Smooth muscle cell (in vitro differentiated cells): ENCODE measurements around the gene KRT5. TPM values are rescaled to one million over a fixed set of nuclear protein-coding genes. Genes with fewer than 3 reads are reported as not detected.

Experiments
- DNase-seq: peaks from one replicate; lab custom pipeline; 2025; ENCODE audit not compliant: unreplicated experiment; lab: John Stamatoyannopoulos, UW
- H2AFZ ChIP-seq: fragments of 200-600 bp; sonication (generic); 2 replicates; pipeline ENCODE4 v1.6.0; 2016; ENCODE audit warnings: antibody characterized with exemption, low read depth, mild to moderate bottlenecking
- H3F3A ChIP-seq: fragments of 200-600 bp; sonication (generic); 2 replicates; pipeline ENCODE4 v1.6.0; 2017; ENCODE audit warnings: antibody characterized with exemption, low read depth
- H3K27ac ChIP-seq: fragments of 200-600 bp; sonication (generic); 2 replicates; pipeline ENCODE4 v1.5.1; 2016; ENCODE audit warnings: low read depth, mild to moderate bottlenecking
- H3K27me3 ChIP-seq: fragments of 200-600 bp; sonication (generic); 2 replicates; pipeline ENCODE4 v1.6.1; 2016; ENCODE audit warnings: low read depth, mild to moderate bottlenecking
- H3K36me3 ChIP-seq: fragments of 200-600 bp; sonication (generic); 2 replicates; pipeline ENCODE4 v1.5.1; 2016; ENCODE audit warnings: low read depth
- H3K4me1 ChIP-seq: fragments of 200-600 bp; sonication (generic); 2 replicates; pipeline ENCODE4 v1.5.1; 2016; ENCODE audit warnings: low read depth
- H3K4me2 ChIP-seq: fragments of 200-600 bp; sonication (generic); 2 replicates; pipeline ENCODE4 v1.6.0; 2016; ENCODE audit warnings: mild to moderate bottlenecking
- H3K4me3 ChIP-seq: fragments of 200-600 bp; sonication (generic); 2 replicates; pipeline ENCODE4 v1.5.1; 2016; ENCODE audit warnings: mild to moderate bottlenecking
- H3K79me2 ChIP-seq: fragments of 200-600 bp; sonication (generic); 2 replicates; pipeline ENCODE4 v1.6.0; 2016; ENCODE audit warnings: low read depth, mild to moderate bottlenecking
- H3K9ac ChIP-seq: fragments of 200-600 bp; sonication (generic); 2 replicates; pipeline ENCODE4 v1.6.0; 2016; ENCODE audit warnings: low read depth
- H3K9me3 ChIP-seq: fragments of 200-600 bp; sonication (generic); replicated peaks from 2 replicates; pipeline ENCODE4 v1.5.1; 2016; ENCODE audit warnings: low read depth
- H4K20me1 ChIP-seq: fragments of 200-600 bp; sonication (generic); 2 replicates; pipeline ENCODE4 v1.6.0; 2016; ENCODE audit warnings: low read depth
- WGBS: methylation state at CpG from one replicate; pipeline ENCODE4 v1.1.7; 2016; ENCODE audit warnings: low lambda C conversion rate; 5-methylcytosine and 5-hydroxymethylcytosine counted together
- polyA plus RNA-seq: library from polyadenylated mRNA; unstranded; fragments of >200 nt; fragmentation: Nextera tagmentation; extraction: Ambion mirVana; gene quantifications from 2 replicates; pipeline ENCODE4 v1.2.1, GENCODE V29; 2016
- total RNA-seq: library from RNA; depleted of rRNA; stranded (reverse); fragments of >200 nt; gene quantifications from 2 replicates; pipeline ENCODE4 v1.2.3, GENCODE V29; 2014
- TF ChIP-seq, protein P1 (sequence below): fragments of 200-600 bp; sonication (generic); IDR thresholded peaks from 2 replicates; pipeline ENCODE4 v1.5.1; 2017; ENCODE audit warnings: borderline replicate concordance, mild to moderate bottlenecking, antibody characterized with exemption; ENCODE audit not compliant: insufficient read depth, poor library complexity, severe bottlenecking

The KRT5 gene
- total and polyA plus RNA-seq, 2 experiments from 2014 or later: 67.2 to 209 TPM

DNA sequence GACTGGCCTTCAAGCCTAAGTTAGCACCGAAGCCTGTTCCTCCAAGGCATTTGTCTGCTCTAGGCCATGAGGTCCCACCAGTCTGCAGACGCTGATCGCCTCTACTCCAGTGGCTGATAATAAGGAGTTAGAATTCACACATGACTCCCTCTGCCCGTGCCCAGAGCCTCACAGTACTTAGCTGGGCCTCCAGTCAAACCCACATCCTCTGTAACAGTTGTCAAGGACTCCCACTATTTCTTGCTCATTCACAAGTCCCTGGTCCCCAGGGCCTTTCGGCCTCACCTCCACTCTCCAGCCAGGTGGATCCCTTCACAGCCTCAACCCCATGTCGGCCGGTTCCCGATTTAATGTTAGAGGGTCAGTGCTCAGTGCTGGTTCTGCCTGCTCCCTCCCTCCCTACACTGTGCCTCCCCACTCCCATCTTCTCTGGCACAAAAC is 6.3 kb upstream of the KRT5 start:
- Histone ChIP-seq H3F3A (no peaks in the 10 kb centered on the region), H3K4me1 (no peaks in the 10 kb centered on the region), H3K4me2 (no peak overlapping the region), H3K36me3 (no peaks in the 10 kb centered on the region), H2AFZ (no peak overlapping the region), H3K4me3 (no peak overlapping the region), H3K27me3 (no peaks in the 10 kb centered on the region), H4K20me1 (no peaks in the 10 kb centered on the region), H3K9me3 (no peaks in the 10 kb centered on the region), H3K79me2 (no peaks in the 10 kb centered on the region), H3K9ac (no peak overlapping the region), H3K27ac (no peak overlapping the region)
- no peak for DNase-seq
- TF ChIP-seq, protein P1, sequence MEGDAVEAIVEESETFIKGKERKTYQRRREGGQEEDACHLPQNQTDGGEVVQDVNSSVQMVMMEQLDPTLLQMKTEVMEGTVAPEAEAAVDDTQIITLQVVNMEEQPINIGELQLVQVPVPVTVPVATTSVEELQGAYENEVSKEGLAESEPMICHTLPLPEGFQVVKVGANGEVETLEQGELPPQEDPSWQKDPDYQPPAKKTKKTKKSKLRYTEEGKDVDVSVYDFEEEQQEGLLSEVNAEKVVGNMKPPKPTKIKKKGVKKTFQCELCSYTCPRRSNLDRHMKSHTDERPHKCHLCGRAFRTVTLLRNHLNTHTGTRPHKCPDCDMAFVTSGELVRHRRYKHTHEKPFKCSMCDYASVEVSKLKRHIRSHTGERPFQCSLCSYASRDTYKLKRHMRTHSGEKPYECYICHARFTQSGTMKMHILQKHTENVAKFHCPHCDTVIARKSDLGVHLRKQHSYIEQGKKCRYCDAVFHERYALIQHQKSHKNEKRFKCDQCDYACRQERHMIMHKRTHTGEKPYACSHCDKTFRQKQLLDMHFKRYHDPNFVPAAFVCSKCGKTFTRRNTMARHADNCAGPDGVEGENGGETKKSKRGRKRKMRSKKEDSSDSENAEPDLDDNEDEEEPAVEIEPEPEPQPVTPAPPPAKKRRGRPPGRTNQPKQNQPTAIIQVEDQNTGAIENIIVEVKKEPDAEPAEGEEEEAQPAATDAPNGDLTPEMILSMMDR: no peak
- WGBS: 84% methylated on average over 8 of the region's 8 CpGs

DNA sequence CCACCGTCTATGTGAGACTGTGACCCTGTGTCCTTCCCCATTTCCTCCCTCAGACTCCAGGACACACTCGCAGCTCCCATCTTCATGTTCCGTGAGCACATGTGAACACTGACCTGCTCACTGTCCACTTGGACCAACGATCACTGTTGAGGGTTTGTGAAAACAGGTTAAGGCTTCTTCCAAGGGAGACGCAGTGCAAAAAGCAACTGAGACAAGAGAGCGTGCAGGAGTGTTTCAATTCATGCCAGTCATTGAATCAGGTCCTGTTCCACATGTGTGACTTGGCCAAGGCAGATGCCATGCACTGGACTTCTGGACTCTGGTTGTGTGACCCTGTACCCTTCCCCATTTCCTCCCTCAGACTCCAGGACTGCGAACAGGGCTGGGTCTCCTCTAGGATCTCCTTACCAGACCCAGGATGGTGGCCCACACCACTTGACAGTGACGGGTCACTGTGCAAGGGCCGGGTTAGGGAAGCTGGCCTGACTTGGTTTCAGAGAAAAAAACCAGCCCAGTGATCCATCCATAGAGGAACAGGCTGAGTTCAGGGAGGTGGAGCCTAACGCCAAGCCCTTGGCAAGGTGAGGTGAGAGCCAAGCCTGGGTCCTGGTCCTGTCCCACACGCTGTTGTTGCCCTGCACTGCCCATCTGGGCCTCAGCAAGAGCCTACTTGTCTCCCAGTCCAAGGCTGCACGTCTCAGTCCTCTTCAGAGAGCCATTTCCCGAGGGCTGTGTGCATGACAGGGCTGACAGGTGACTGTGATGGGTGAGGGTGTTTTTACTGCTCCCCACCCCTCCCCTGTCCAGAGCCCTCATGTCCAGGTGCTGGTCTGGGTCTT is 5.7 kb upstream of the KRT5 start:
- H3K9me3 ChIP-seq: no peaks in the 10 kb centered on the region
- TF ChIP-seq, protein P1: no peak
- no peak overlapping the region for H3K27ac ChIP-seq
- H3K4me2 ChIP-seq: no peak overlapping the region
- no peak for DNase-seq
- no peaks in the 10 kb centered on the region for H3K27me3 ChIP-seq
- no peak overlapping the region for H2AFZ ChIP-seq
- H3F3A ChIP-seq: no peaks in the 10 kb centered on the region
- 88% methylated on average over 13 of the region's 13 CpGs for WGBS
- no peak overlapping the region for H3K4me3 ChIP-seq
- no peak overlapping the region for H3K9ac ChIP-seq
- H3K4me1 ChIP-seq: peaks cover 5% of the 10 kb centered on the region
- no peaks in the 10 kb centered on the region for H3K36me3 ChIP-seq
- H3K79me2 ChIP-seq: no peaks in the 10 kb centered on the region
- H4K20me1 ChIP-seq: no peaks in the 10 kb centered on the region

DNA sequence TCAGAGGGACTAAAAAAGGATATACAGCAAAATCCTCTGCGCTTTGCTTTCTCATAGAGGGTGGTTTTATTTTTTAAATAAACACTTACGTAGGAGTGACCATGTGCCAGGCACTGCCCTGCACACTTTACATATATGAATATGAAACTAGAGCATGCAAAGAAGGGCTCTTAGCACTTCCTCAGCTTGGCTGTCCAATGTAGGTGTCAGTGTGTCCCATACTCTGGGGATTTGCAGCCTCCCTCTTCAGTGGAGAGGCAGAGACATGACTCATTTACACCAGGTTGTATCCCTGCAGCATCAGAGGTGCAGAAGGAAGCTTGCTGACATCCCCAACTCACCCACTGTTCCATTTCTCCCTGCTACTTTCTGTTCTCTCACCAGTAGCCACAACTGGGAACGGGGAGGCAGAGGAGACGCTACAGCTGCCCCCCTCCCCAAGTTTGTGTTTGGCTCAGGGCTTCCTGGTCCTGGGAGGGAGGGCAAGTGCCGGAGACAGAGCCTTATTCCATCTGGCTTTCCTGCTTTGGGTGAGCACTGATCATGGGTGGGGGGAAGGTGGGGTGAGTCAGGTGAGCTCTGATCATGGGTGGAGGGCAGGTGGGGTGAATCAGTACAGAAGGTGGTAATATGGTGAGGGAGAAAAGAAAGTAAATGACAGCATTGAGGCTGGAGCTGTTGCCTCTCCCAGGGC is 4.9 kb upstream of the KRT5 start:
- H3F3A ChIP-seq: no peaks in the 10 kb centered on the region
- no peaks in the 10 kb centered on the region for H3K36me3 ChIP-seq
- WGBS: 82% methylated on average over 5 of the region's 5 CpGs
- no peak overlapping the region for H3K27ac ChIP-seq
- no peak overlapping the region for H2AFZ ChIP-seq
- peaks cover 5% of the 10 kb centered on the region for H3K4me1 ChIP-seq
- no peak overlapping the region for H3K9ac ChIP-seq
- H3K27me3 ChIP-seq: no peaks in the 10 kb centered on the region
- no peak overlapping the region for H3K4me2 ChIP-seq
- H3K79me2 ChIP-seq: no peaks in the 10 kb centered on the region
- H4K20me1 ChIP-seq: no peaks in the 10 kb centered on the region
- no peak for DNase-seq
- no peak overlapping the region for H3K4me3 ChIP-seq
- H3K9me3 ChIP-seq: no peaks in the 10 kb centered on the region
- TF ChIP-seq, protein P1: no peak
